Choroid plexus epithelial cell (primary cell): ENCODE measurements around the gene MYH2.

Source experiments
- DNase-seq: peaks from one replicate; pipeline ENCODE4 v3.0.0-alpha.2; 2010; ENCODE audit warnings: low read depth
- H3K4me3 ChIP-seq: 2 replicates; pipeline ENCODE4 v1.5.1; 2011; ENCODE audit warnings: low read depth, mild to moderate bottlenecking, control low read depth, low read length, moderate library complexity
- TF ChIP-seq, protein P1 (sequence below): conservative IDR thresholded peaks from 2 replicates; pipeline ENCODE4 v1.5.1; 2011; ENCODE audit warnings: low read depth, mild to moderate bottlenecking, control low read depth, inconsistent platforms, low read length, moderate library complexity

Gene MYH2

DNA sequence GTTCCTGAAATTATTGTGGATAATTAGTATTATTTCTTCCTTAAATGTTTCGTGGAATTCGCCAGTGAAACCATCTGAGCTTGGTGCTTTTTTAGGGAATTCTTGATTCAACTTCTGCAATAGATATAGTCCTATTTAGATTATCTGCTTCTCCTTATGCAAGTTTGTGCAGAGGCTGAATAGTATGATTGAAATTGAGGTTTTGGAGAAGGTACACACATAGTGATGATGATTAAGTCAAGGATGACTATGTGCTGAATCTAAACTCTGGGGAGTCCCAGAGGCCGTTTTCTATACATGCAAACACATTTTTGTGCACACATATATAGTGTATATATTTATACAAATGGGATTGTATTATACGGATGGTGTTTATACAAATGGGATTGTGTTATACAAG lies 74.9 kb downstream of the MYH2 start:
- H3K4me3 ChIP-seq = no peak overlapping the region

DNA sequence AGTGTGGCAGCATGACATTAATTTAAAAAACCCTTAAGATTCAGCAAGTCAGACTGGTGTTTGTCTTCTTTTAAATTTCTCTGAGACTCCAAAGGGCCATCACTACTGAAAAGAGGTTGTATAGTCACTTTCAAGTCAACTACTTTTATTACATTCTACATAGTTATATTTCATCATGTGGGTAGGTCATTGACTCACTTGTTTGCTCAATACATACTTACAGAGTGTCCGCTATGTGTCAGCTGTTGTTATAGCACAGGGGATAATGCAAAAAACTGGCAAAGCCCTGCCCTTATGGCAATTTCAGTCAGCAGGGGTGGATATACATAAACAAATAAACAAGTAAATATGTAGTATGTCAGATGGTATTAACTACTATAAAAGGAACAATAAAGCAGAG lies 77.6 kb downstream of the MYH2 start:
- TF ChIP-seq, protein P1, sequence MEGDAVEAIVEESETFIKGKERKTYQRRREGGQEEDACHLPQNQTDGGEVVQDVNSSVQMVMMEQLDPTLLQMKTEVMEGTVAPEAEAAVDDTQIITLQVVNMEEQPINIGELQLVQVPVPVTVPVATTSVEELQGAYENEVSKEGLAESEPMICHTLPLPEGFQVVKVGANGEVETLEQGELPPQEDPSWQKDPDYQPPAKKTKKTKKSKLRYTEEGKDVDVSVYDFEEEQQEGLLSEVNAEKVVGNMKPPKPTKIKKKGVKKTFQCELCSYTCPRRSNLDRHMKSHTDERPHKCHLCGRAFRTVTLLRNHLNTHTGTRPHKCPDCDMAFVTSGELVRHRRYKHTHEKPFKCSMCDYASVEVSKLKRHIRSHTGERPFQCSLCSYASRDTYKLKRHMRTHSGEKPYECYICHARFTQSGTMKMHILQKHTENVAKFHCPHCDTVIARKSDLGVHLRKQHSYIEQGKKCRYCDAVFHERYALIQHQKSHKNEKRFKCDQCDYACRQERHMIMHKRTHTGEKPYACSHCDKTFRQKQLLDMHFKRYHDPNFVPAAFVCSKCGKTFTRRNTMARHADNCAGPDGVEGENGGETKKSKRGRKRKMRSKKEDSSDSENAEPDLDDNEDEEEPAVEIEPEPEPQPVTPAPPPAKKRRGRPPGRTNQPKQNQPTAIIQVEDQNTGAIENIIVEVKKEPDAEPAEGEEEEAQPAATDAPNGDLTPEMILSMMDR = no peak
- no peak overlapping the region for H3K4me3 ChIP-seq
- no peak for DNase-seq

More for the DNA sequence above, 74.9 kb downstream of the MYH2 start:
- TF ChIP-seq, protein P1 = no peak
- DNase-seq = no peak
